ENCODE data around the gene CEP44. TPM values are rescaled to one million over a fixed set of nuclear protein-coding genes. Genes with fewer than 3 reads are reported as not detected.

Gene CEP44
- polyA plus RNA-seq, 1 experiment: 7.4 TPM

DNA sequence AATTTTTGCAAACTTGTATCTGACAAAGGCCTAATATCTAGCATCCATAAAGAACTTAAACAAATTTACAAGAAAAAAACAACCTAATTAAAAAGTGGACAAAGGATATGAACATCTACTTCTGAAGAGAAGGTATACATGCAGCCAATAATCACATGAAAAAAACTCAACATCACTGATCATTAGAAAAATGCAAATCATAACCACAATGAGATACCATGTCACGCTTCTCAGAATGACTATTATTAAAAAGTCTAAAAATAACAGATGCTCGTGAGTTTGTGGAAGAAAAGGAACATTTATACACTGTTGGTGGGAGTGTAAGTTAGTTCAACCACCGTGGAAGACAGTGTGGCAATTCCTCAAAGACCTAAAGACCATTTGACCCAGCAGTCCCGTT, 24.0 kb downstream of the CEP44 start:
- Histone ChIP-seq H3K27ac (ENCODE audit: low read depth, low read length) (no peak overlapping the region), H3K4me3 (ENCODE audit: low read depth, low read length) (no peak overlapping the region), H3K9me3 (ENCODE audit: control insufficient read depth, insufficient read depth, low read length) (no peaks in the 10 kb centered on the region), H3K27me3 (ENCODE audit: control insufficient read depth, insufficient read depth, low read length) (no peaks in the 10 kb centered on the region)
- TF ChIP-seq, protein P1, sequence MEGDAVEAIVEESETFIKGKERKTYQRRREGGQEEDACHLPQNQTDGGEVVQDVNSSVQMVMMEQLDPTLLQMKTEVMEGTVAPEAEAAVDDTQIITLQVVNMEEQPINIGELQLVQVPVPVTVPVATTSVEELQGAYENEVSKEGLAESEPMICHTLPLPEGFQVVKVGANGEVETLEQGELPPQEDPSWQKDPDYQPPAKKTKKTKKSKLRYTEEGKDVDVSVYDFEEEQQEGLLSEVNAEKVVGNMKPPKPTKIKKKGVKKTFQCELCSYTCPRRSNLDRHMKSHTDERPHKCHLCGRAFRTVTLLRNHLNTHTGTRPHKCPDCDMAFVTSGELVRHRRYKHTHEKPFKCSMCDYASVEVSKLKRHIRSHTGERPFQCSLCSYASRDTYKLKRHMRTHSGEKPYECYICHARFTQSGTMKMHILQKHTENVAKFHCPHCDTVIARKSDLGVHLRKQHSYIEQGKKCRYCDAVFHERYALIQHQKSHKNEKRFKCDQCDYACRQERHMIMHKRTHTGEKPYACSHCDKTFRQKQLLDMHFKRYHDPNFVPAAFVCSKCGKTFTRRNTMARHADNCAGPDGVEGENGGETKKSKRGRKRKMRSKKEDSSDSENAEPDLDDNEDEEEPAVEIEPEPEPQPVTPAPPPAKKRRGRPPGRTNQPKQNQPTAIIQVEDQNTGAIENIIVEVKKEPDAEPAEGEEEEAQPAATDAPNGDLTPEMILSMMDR (IDR thresholded peaks at IDR 0.05; ENCODE audit: low read depth, low read length): no peak
- no peak for DNase-seq (ENCODE audit: low read depth, low spot score)
- ChIA-PET CTCF (interaction anchor here (2.4 kb wide), 1 partner anchor 11 kb away, joined by 9 read pairs; no protein-coding TSS in a partner anchor), POLR2A (no interaction called here)

DNA sequence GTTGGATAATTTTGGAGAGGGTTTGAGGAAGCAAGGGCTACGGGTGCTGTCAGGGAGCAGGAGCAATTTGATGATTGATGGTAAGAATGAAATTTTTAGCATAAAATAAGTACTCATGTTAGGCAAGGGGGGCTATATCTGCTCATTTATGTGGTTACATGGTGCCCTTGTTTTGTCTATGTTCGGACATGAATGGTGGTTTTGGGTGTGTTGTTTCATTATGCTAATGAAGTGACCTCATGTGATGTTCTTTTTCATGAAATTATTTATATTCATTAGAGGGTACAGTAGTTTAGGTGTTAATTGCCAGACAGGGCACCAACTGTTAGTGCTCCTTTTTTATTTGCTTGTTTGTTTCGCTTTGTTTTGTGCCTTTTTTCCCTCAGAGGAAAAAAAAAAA, 29.3 kb downstream of the CEP44 start:
- CTCF ChIA-PET: no interaction called here
- no peak overlapping the region for H3K4me3 ChIP-seq (ENCODE audit: low read depth, low read length)
- TF ChIP-seq, protein P1 (IDR thresholded peaks at IDR 0.05; ENCODE audit: low read depth, low read length): no peak
- POLR2A ChIA-PET: no interaction called here
- no peak overlapping the region for H3K27ac ChIP-seq (ENCODE audit: low read depth, low read length)
- H3K9me3 ChIP-seq (ENCODE audit: control insufficient read depth, insufficient read depth, low read length): no peaks in the 10 kb centered on the region
- no peaks in the 10 kb centered on the region for H3K27me3 ChIP-seq (ENCODE audit: control insufficient read depth, insufficient read depth, low read length)
- no peak for DNase-seq (ENCODE audit: low read depth, low spot score)

DNA sequence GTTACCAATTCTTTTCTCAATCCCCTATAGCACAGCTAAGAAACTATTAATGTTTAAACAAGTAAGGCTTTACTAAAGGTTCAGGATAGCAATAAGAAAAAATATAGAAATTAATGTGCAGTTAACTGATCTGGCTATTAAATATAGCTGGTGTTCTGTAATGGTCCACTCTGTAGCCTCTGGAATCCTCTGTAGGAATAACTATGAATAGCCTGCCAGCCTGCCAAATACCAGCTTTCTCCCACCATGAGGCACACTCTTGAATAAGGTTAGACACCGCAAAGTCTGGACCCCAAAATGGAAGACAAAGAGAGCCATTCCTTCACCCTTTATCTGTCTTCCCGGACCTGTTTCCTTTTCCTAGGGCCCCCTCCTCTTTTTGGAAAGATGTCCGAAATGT, 30.6 kb downstream of the CEP44 start:
- ChIA-PET CTCF (interaction anchor here (1.0 kb wide), 2 partner anchors 95 to 96 kb away, joined by 3 read pairs; no protein-coding TSS in a partner anchor), POLR2A (no interaction called here)
- Histone ChIP-seq H3K4me3 (ENCODE audit: low read depth, low read length) (no peak overlapping the region), H3K27ac (ENCODE audit: low read depth, low read length) (no peak overlapping the region), H3K9me3 (ENCODE audit: control insufficient read depth, insufficient read depth, low read length) (no peaks in the 10 kb centered on the region), H3K27me3 (ENCODE audit: control insufficient read depth, insufficient read depth, low read length) (no peaks in the 10 kb centered on the region)
- DNase-seq (ENCODE audit: low read depth, low spot score): no peak
- TF ChIP-seq, protein P1 (IDR thresholded peaks at IDR 0.05; ENCODE audit: low read depth, low read length): no peak

DNA sequence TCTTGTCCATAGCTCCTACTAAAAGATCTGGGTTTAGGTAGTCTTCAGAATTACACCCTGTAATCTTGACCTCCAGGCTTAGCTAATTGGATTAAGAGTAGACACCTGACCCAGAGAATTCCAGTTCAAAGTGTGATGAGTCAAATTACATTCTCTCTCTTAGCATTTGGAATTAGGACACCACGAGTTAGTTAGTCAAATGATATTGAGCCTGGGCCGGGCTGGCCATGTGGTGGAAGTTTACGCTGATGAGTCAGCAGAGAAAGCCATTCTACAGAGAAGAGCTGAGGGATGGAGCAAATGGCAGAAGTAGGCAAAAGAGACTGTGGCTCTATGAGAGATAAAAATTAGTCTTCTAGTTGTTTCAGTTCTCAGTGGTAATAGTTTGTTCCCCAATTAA, 31.1 kb downstream of the CEP44 start:
- H3K9me3 ChIP-seq (ENCODE audit: control insufficient read depth, insufficient read depth, low read length): no peaks in the 10 kb centered on the region
- TF ChIP-seq, protein P1 (IDR thresholded peaks at IDR 0.05; ENCODE audit: low read depth, low read length): no peak
- H3K27me3 ChIP-seq (ENCODE audit: control insufficient read depth, insufficient read depth, low read length): no peaks in the 10 kb centered on the region
- no peak overlapping the region for H3K4me3 ChIP-seq (ENCODE audit: low read depth, low read length)
- DNase-seq (ENCODE audit: low read depth, low spot score): no peak
- POLR2A ChIA-PET: no interaction called here
- CTCF ChIA-PET: interaction anchor here (1.0 kb wide), 2 partner anchors 95 to 97 kb away, joined by 3 read pairs; no protein-coding TSS in a partner anchor
- H3K27ac ChIP-seq (ENCODE audit: low read depth, low read length): no peak overlapping the region

DNA sequence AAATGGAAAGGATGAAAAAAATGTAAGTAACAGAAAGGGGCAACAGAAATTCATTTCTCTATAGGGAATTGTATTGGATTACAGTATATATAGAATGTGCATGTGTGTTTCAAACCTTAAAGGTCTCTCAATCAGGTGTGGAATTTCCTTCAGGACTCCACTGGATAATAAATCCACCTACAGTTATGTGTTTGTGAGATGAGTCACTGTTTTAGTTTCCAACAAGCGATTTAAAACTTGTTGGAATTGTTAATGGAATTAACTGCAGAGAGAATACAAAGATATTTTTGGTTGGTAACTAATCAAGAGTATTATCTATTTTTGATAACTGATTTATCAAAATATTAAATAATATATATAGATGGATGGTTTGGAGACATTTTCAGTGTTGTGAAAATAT, 32.8 kb downstream of the CEP44 start:
- no peaks in the 10 kb centered on the region for H3K27me3 ChIP-seq (ENCODE audit: control insufficient read depth, insufficient read depth, low read length)
- CTCF ChIA-PET: interaction anchor here (1.3 kb wide), 1 partner anchor 94 kb away, joined by 3 read pairs; no protein-coding TSS in a partner anchor
- TF ChIP-seq, protein P1 (IDR thresholded peaks at IDR 0.05; ENCODE audit: low read depth, low read length): no peak

More for the DNA sequence above, 32.8 kb downstream of the CEP44 start:
- Histone ChIP-seq H3K27ac (ENCODE audit: low read depth, low read length) (no peak overlapping the region), H3K4me3 (ENCODE audit: low read depth, low read length) (no peak overlapping the region), H3K9me3 (ENCODE audit: control insufficient read depth, insufficient read depth, low read length) (no peaks in the 10 kb centered on the region)
- POLR2A ChIA-PET: no interaction called here
- DNase-seq (ENCODE audit: low read depth, low spot score): no peak

Data from AG04450 (cell line).